ENCODE results near the gene DET1.
A peak's percentile ranks its signal among the peaks of the same experiment; 100 is the strongest.
"Not testable (repeated sequence)": the region's sequence is repeated elsewhere in the genome, so short reads cannot be mapped to it uniquely, and the experiment has no call there.

Gene DET1

DNA sequence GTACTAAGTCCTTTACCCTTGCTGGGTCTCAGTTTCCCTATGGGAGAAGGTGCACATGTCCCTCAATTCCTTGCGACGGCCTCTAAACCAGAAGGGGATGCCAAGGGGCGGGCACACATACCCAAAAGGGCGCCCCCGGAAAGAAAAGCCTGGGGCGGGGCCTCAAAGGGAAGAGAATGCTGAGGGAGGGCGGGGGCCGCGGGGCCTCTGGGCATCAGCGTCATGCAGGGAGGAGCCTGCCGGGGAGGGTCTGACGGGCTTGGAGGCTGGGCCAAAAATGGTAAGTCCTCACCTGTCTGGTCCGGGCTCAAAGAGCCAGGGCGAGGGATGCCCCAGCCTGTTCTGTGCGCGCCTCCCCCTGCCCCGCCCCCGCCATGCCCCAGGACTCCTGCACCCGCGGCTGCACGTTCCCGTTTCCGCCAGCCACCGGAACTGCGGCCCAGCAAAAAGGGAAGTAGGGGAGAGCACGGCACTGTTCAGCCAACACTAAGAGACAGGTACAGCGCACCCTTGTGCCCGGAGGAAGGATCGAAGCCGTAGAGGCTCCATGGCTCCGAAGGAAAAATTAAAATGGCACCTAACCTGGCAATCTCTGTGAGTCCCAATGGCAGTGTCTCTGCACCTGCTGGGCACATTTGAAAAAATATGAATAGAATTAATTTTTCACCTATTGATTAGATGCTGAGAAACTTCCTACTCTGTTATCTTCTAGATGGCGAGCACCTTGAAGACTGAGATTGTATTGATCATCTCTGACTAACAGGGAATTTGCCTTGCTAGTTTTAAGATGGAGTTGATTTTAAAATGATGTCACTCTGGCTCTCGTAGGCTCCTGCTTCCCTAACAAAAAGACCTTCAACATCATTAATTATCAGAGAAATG lies at the start of gene DET1:
Gene DET1 (minus strand): TSS at position 434 of the 882 bp plus-strand sequence. CDS start 14,976 bp downstream, outside the sequence.
- peak; percentile 91 for DNase-seq (ENCODE audit: low read depth)

GRCh38 chr15:88591384-88591783 lies 44.9 kb upstream of the DET1 start:
- no peak for DNase-seq (ENCODE audit: low read depth)

GRCh38 chr15:88590759-88591158 lies 44.3 kb upstream of the DET1 start:
- DNase-seq (ENCODE audit: low read depth): no peak

DNA sequence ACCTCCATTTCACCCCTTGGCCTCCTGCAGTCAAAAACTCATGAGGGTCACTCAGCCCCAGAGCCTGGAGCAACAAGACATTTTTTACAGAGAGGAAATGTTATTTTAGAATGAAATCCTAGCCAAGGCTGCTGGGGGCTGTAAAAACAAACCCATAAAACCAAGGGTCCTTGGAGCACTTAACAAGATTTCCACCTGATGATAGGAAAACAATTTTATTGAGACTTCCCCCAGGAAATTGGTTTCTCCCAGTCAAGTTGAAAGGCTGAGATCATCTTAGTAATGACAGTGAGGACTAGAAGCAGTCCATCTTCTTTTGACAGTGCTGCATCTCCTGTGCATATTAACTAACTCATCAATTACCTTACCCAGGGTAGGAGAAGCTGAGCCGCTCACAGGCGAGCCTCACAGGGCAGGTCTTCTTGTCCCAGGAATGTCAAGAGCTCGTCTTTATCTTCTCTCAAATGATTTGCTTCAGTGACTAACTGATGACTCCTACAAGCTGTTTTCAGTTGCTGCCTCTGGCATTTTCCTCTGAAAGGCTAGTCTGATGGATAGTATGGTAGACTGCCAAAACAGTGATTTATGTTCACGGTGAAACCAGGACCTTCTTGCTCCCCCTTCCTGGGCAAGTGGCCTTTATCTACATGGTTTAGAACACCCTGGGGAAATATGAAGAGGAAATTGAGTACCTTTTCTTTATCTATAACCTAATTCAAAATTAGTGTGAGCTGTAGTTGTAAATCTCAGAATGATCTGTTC lies 40.1 kb upstream of the DET1 start:
- no peak for DNase-seq (ENCODE audit: low read depth)

- DNase-seq (ENCODE audit: low read depth): no peak
Measured at GRCh38 chr15:88580532-88580931, 34.1 kb upstream of the DET1 start.

- no peak for DNase-seq (ENCODE audit: low read depth)
Measured at GRCh38 chr15:88579322-88579721, 32.8 kb upstream of the DET1 start.

DNA sequence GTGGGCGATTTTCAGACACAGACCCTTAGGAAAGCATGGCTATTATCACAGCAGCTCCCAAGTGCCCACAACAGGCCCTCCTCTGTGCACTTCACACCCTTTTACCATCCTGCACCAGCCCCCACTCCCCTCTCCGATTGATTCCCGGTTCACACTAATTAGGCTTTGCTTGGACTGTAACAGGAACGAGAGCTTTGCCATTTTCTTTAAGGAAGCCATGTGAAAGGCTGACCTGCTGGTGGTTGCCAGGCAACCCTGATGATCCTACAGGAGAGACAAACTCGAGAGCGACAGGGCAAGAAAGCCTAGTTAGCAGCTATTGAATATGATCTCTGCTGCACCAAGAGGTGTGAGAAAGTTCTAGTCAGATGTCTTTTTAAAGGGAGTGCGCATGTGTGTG lies 28.2 kb upstream of the DET1 start:
- DNase-seq (ENCODE audit: low read depth): no peak

DNA sequence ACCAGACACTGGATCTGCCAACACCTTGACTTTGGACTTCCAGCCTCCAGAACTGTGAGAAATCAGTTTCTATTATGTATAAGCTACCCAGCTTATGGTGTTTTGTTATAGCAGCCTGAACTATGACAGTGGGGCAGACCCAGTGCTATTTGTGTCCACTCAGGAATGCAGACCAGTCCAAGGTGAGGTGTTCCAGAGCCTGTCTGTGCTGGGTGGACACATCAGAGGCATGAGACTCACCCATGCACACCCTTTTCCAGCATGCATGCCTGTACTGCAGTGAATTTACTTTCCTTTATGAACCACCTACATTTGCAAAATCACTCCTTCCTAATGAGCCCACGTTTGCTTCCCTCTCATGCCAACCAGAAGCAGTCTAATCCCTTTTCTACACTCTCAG lies 27.6 kb upstream of the DET1 start:
- DNase-seq (ENCODE audit: low read depth): no peak

- no peak for DNase-seq (ENCODE audit: low read depth)
Measured at GRCh38 chr15:88571852-88572259, 25.4 kb upstream of the DET1 start.

- DNase-seq (ENCODE audit: low read depth): no peak
Measured at GRCh38 chr15:88571153-88571851, 24.8 kb upstream of the DET1 start.

GRCh38 chr15:88568589-88568988 lies 22.1 kb upstream of the DET1 start:
- no peak for DNase-seq (ENCODE audit: low read depth)

- DNase-seq (ENCODE audit: low read depth): no peak
Measured at GRCh38 chr15:88564741-88565140, 18.3 kb upstream of the DET1 start.

DNA sequence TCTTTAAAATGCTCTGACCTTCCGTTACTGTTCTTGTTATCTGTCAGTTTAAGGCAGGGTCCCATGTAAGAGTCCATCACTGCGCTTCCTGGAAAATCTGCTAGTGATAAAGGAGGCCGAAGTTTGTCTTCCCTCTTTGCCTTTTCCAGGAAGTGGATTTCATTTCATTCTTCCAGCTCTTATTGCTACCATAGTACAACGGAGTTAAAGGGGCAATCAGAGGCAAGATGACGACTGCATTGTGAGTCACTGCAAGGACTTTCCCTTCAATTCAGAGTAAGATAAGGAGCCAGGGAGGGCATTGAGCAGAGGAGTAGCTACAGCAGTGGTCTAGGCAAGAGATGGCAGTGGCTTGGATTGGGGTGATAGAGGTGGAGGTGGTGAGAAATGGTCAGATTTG lies 17.2 kb upstream of the DET1 start:
- no peak for DNase-seq (ENCODE audit: low read depth)

DNA sequence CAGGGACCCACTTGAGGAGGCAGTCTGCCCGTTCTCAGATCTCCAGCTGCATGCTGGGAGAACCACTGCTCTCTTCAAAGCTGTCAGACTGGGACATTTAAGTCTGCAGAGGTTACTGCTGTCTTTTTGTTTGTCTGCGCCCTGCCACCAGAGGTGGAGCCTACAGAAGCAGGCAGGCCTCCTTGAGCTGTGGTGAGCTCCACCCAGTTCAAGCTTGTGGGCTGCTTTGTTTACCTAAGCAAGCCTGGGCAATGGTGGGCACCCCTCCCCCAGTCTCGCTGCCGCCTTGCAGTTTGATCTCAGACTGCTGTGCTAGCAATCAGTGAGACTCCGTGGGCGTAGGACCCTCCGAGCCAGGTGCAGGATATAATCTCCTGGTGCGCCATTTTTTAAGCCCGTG lies 13.1 kb upstream of the DET1 start:
- not testable (repeated sequence) for DNase-seq (ENCODE audit: low read depth)

DNA sequence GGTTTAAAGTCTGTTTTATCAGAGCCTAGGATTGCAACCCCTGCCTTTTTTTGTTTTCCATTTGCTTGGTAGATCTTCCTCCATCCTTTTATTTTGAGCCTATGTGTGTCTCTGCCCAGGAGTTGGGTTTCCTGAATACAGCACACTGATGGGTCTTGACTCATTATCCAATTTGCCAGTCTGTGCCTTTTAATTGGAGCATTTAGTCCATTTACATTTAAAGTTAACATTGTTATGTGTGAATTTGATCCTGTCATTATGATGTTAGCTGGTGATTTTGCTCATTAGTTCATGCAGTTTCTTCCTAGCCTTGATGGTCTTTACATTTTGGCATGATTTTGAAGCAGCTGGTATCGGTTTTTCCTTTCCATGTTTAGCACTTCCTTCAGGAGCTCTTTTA lies 11.5 kb upstream of the DET1 start:
- DNase-seq (ENCODE audit: low read depth): not testable (repeated sequence)

- DNase-seq (ENCODE audit: low read depth): not testable (repeated sequence)
Measured at GRCh38 chr15:88548009-88548408, 1.5 kb upstream of the DET1 start.

- DNase-seq (ENCODE audit: low read depth): not testable (repeated sequence)
Measured at GRCh38 chr15:88545578-88546247, 768 bp downstream of the DET1 start.

DNA sequence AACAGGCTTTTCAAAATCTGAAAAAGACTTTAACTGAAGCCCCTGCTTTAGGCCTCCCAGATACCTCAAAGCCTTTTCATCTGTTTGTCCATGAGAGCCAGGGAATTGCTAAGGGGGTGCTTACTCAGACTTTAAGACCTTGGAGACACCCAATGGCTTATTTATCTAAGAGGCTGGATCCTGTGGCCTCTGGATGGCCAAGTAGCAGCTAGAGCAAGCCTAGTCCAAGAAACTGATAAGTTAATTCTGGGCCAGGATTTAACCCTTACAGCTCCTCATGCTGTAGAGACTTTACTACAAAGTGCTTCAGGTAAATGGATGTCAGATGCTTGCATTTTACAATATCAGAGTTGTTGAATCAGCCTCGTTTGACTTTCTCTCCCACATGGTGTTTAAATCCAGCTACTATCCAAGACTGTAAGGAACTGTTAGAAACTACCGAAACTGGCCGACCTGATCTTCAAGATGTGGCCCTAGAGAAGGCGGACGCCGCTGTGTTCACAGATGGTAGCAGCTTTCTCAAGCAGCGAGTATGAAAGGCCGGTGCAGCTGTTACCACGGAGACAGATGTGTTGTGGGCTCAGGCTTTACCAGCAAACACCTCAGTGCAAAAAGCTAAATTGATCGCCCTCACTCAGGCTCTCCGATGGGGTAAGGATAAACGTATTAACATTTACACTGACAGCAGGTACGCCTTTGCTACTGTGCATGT lies 3.3 kb downstream of the DET1 start:
- no peak for DNase-seq (ENCODE audit: low read depth)

GRCh38 chr15:88542342-88542733 lies 4.1 kb downstream of the DET1 start:
- DNase-seq (ENCODE audit: low read depth): no peak

- DNase-seq (ENCODE audit: low read depth): no peak
Measured at GRCh38 chr15:88541709-88542341, 4.7 kb downstream of the DET1 start.

DNA sequence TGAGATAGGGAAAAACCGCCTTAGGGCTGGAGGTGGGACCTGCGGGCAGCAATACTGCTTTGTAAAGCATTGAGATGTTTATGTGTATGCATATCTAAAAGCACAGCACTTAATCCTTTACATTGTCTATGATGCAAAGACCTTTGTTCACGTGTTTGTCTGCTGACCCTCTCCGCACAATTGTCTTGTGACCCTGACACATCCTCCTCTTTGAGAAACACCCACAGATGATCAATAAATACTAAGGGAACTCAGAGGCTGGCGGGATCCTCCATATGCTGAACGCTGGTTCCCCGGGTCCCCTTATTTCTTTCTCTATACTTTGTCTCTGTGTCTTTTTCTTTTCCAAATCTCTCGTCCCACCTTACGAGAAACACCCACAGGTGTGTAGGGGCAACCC lies 5.4 kb downstream of the DET1 start:
- DNase-seq (ENCODE audit: low read depth): not testable (repeated sequence)
